ENCODE data around the gene HDAC11.

Gene HDAC11

DNA sequence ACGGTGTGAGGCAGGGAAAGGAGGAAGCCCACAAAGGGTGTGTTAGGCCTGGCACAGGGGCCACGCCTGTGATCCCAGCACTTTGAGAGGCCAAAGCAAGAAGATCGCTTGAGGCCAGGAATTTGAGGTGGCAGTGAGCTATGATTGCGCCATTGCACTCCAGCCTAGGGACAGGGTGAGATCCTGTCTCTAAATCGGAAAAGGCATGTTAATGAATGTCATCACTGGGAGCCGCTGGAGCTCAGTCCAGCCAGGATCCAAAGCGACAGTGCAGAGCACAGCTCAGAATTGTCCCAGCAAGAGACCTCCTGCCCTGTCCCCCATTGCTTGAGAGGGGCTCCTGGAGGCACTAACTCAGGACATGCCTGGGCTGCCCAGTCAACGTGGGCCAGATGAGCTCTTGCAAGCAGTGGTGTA, 53.8 kb downstream of the HDAC11 start:
- no peak for DNase-seq (ENCODE audit: extremely low spot score)
- POLR2A ChIA-PET: no interaction called here
- TF ChIP-seq, protein P1, sequence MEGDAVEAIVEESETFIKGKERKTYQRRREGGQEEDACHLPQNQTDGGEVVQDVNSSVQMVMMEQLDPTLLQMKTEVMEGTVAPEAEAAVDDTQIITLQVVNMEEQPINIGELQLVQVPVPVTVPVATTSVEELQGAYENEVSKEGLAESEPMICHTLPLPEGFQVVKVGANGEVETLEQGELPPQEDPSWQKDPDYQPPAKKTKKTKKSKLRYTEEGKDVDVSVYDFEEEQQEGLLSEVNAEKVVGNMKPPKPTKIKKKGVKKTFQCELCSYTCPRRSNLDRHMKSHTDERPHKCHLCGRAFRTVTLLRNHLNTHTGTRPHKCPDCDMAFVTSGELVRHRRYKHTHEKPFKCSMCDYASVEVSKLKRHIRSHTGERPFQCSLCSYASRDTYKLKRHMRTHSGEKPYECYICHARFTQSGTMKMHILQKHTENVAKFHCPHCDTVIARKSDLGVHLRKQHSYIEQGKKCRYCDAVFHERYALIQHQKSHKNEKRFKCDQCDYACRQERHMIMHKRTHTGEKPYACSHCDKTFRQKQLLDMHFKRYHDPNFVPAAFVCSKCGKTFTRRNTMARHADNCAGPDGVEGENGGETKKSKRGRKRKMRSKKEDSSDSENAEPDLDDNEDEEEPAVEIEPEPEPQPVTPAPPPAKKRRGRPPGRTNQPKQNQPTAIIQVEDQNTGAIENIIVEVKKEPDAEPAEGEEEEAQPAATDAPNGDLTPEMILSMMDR (IDR thresholded peaks at IDR 0.05; ENCODE audit: control extremely low read depth, extremely low read depth, low read depth, missing control alignments): no peak
- CTCF ChIA-PET: no interaction called here

DNA sequence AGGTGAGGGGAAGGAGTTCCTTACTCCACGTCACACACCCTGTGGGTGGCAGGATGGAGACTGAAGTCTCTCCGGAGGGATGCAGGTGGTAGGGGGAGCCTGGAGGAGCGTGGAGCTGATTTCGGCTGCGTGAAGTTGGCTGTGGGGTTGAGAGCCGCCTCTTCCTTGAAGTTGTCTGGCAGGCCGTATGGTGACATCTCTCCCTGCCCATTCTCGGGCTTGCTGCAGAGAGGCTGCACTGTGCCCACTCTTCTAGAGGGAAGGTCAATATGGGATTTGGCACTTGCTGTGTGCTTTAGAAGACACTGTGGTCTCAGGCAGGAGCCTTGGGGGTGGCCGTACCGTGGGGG, 55.4 kb downstream of the HDAC11 start:
- ChIA-PET POLR2A (no interaction called here), CTCF (no interaction called here)
- TF ChIP-seq, protein P1 (IDR thresholded peaks at IDR 0.05; ENCODE audit: control extremely low read depth, extremely low read depth, low read depth, missing control alignments): no peak
- no peak for DNase-seq (ENCODE audit: extremely low spot score)

DNA sequence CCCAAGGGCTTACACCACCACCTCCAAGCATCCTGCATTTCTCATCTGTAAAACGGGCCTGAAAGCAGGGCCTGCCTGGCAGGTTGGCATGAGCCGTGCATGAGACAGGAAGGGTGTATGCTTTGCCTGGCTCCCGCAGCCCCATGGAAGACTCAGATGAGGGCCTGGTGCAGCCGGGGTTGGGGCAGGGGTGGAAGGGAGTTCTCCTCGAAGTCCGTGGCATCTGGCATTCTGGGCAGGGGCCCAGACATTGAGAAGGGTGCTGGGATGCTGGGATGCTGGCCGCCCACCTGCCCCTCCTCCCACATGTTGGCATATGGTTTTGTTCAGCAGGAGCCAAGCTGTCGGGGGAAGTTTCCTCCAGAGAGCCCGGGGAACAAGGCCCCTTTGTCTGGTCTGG, 55.8 kb downstream of the HDAC11 start:
- ChIA-PET POLR2A (no interaction called here), CTCF (no interaction called here)
- DNase-seq (ENCODE audit: extremely low spot score): no peak
- TF ChIP-seq, protein P1 (IDR thresholded peaks at IDR 0.05; ENCODE audit: control extremely low read depth, extremely low read depth, low read depth, missing control alignments): no peak

DNA sequence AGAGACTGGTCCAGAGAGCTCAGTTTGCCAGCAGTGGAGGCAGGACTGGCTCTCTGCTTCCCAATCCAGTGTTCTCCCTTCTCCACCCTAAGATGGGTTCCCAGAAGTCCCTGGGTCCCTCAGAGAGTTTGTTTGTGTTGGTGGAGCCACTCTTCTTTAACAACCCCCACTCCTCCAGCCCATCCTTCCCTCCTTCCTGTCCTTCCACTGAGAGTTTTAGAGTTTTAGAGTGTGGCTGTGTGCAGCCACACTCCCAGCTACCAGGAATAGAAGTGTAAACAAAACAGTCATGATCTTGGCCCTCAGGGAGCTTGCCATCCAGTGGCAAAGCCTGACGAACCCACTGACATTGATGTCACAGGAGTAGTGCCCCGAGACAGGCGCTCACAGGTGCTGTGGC, 56.3 kb downstream of the HDAC11 start:
- no peak for DNase-seq (ENCODE audit: extremely low spot score)
- TF ChIP-seq, protein P1 (IDR thresholded peaks at IDR 0.05; ENCODE audit: control extremely low read depth, extremely low read depth, low read depth, missing control alignments): no peak
- ChIA-PET CTCF (interaction anchor here (1.2 kb wide), 1 partner anchor 40 kb away, joined by 3 read pairs; no protein-coding TSS in a partner anchor), POLR2A (no interaction called here)

DNA sequence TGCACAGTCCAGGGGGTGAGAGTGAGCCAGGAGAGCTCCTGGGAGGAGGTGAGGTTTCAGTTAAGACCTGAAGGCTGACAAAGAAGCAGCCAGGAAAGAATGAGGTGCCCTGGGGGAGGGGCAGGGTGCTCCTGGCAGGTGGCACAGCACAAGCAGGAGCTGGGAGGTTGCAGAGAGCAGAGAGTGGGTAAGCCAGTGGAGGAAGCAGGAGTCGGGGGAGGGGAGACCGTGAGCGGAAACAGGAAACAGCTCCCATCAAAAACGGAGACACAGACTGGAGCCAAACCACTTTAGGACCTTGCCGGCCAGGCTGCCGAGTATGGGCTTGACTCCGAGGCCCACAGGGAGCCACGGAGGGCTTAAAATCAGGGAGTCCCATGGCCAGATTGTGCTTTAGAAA, 56.7 kb downstream of the HDAC11 start:
- POLR2A ChIA-PET: no interaction called here

DNA sequence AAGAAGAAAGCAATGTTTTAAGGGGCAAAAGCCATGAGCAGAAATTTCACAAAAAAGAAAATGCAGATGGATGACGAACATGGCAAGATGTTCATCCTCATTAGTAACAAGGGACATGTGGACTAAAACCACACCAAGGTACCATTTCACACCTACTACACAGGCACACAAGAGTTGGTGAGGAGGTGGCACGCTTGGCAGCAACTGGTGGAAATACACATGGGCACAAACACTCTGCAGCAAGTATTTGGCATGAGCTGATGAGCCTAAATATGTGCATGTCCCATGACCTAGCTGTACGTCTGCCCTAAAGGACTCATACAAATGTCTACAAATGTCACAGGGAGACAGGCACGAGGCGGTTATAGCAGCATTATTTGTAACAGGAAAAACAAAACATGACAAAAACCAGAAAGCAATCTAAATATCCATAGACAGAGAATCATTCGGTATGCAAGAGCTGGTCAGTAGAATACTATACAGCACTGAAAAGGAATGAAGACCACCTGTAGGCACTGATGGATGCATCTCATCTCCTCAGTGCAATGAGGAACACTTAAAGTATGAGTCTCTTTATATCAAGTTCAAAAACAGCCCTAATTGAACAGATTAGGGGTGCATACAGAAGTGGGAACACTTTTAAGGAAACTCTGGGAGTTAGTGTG, 57.3 kb downstream of the HDAC11 start:
- ChIA-PET POLR2A (no interaction called here), CTCF (interaction anchor here (1.2 kb wide), 1 partner anchor 41 kb away, joined by 3 read pairs; no protein-coding TSS in a partner anchor)
- DNase-seq (ENCODE audit: extremely low spot score): no peak
- TF ChIP-seq, protein P1 (IDR thresholded peaks at IDR 0.05; ENCODE audit: control extremely low read depth, extremely low read depth, low read depth, missing control alignments): no peak

More for the DNA sequence above, 56.7 kb downstream of the HDAC11 start:
- no peak for DNase-seq (ENCODE audit: extremely low spot score)
- CTCF ChIA-PET: interaction anchor here (1.2 kb wide), 1 partner anchor 41 kb away, joined by 3 read pairs; no protein-coding TSS in a partner anchor
- TF ChIP-seq, protein P1 (IDR thresholded peaks at IDR 0.05; ENCODE audit: control extremely low read depth, extremely low read depth, low read depth, missing control alignments): no peak

All from GM10248 (cell line).